ENCODE data around the gene TRERF1. TPM values are rescaled to one million over a fixed set of nuclear protein-coding genes. Genes with fewer than 3 reads are reported as not detected.

The TRERF1 gene
- total and polyA plus RNA-seq, 2 experiments from 2014 or later, result 11.2 to 20.6 TPM

- TF ChIP-seq EZH2 (IDR thresholded peaks at IDR 0.05; ENCODE audit: low read depth, unreplicated experiment) (no peak), POLR2AphosphoS5 (IDR thresholded peaks at IDR 0.05; ENCODE audit: low read depth) (no peak), NANOG (IDR thresholded peaks at IDR 0.05; ENCODE audit: borderline replicate concordance) (no peak), REST (IDR thresholded peaks at IDR 0.05; ENCODE audit: unreplicated experiment) (no peak), ZNF331 (CRISPR knock-in tag; IDR thresholded peaks at IDR 0.05; ENCODE audit: low read depth) (no peak)
These were observed 118.8 kb downstream of the TRERF1 start (continued) for GRCh38 chr6:42332916-42333315.

- H4K20me1 ChIP-seq (replicated peaks; ENCODE audit: insufficient read depth), result peaks cover 40% of the 10 kb centered on the region
- peaks cover 17% of the 10 kb centered on the region for H3K4me1 Mint-ChIP-seq
- TF ChIP-seq REST (IDR thresholded peaks at IDR 0.05; ENCODE audit: unreplicated experiment) (no peak), EZH2 (IDR thresholded peaks at IDR 0.05; ENCODE audit: low read depth, unreplicated experiment) (no peak), STAT1 (IDR thresholded peaks at IDR 0.05; ENCODE audit: unreplicated experiment) (no peak), JUNB (IDR thresholded peaks at IDR 0.05; ENCODE audit: unreplicated experiment) (no peak), ZNF331 (CRISPR knock-in tag; IDR thresholded peaks at IDR 0.05; ENCODE audit: low read depth) (no peak), NANOG (IDR thresholded peaks at IDR 0.05; ENCODE audit: borderline replicate concordance) (no peak), EZH2phosphoT487 (IDR thresholded peaks at IDR 0.05; ENCODE audit: unreplicated experiment) (no peak), POLR2AphosphoS5 (IDR thresholded peaks at IDR 0.05; ENCODE audit: low read depth) (no peak), CTCF (conservative IDR thresholded peaks at IDR 0.05; ENCODE audit: low read depth in 2 of 2) (no peak)
- H3F3A ChIP-seq (replicated peaks; ENCODE audit: low read depth), result no peaks in the 10 kb centered on the region
- H3K9me3 Mint-ChIP-seq, result no peaks in the 10 kb centered on the region
- ATAC-seq (no peak; the same call in 2 of the 3 replicates), DNase-seq (ENCODE audit: low spot score) (no peak)
- no peak overlapping the region for H3K4me2 ChIP-seq
- no peak overlapping the region for H3K27ac Mint-ChIP-seq
- peaks cover 3% of the 10 kb centered on the region; the same call in 2 of the 3 replicates for H3K36me3 Mint-ChIP-seq (ENCODE audit: low read depth)
- no peak overlapping the region for H3K27ac ChIP-seq (ENCODE audit: low read depth)
- peaks cover 76% of the 10 kb centered on the region for H3K79me2 ChIP-seq (replicated peaks; ENCODE audit: insufficient read depth)
- H3K4me1 ChIP-seq (ENCODE audit: insufficient read depth), result no peaks in the 10 kb centered on the region; the same call in 1 of the 2 replicates
- no peaks in the 10 kb centered on the region for H3K36me3 ChIP-seq (ENCODE audit: insufficient read depth)
- H2AFZ ChIP-seq, result no peak overlapping the region
- H3K27me3 ChIP-seq (ENCODE audit: insufficient read depth), result no peaks in the 10 kb centered on the region
- H3K4me3 Mint-ChIP-seq, result no peak overlapping the region; the same call in 2 of the 3 replicates
- H3K9me2 ChIP-seq (ENCODE audit: insufficient read depth), result no peaks in the 10 kb centered on the region
- H3K27me3 Mint-ChIP-seq (ENCODE audit: insufficient read depth, low read depth, poor library complexity), result peaks cover 8% of the 10 kb centered on the region
- no peak overlapping the region for H3K4me3 ChIP-seq
These were observed 120.7 kb downstream of the TRERF1 start for GRCh38 chr6:42331019-42331418.

All from GM23338 (cell line).